GM21717 (cell line): Measurements from ENCODE around the gene RGS6.

Source experiments
- ATAC-seq: cut with Tn5 transposase; IDR thresholded peaks from one replicate; pipeline ENCODE4 v1.9.1; 2021; ENCODE audit warnings: mild to moderate bottlenecking, moderate library complexity; ENCODE audit not compliant: unreplicated experiment

RGS6 gene

GRCh38 chr14:72154645-72155378, 222.6 kb downstream of the RGS6 start:
- no peak for ATAC-seq

DNA sequence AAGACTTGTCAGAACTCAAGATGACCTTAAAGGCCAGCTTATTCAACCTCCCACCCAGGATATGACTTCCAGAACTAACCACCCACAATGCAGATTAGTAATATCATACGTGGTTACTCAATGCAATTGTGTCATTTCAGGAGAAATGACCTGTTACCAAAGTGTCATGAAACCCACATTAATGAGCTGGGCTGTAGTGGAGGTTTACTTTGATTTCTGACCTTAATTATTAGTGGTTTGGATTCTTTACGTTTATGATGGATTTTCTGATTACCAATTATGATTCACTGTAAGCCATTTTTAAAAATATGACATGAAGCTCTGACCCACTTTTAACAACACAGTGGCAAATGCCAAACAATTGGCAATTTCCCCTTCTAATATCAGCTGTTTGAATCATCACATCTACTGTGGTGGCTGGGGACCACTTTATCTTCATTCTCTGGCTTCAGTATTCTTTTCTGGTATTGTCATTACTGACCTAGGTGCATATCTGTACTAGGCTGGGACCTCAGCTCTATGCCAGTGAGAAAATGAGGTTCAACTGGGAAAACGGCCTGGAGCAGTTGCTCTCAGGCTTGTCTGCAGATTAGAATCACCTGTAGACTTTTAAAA, 223.3 kb downstream of the RGS6 start:
- no peak for ATAC-seq

DNA sequence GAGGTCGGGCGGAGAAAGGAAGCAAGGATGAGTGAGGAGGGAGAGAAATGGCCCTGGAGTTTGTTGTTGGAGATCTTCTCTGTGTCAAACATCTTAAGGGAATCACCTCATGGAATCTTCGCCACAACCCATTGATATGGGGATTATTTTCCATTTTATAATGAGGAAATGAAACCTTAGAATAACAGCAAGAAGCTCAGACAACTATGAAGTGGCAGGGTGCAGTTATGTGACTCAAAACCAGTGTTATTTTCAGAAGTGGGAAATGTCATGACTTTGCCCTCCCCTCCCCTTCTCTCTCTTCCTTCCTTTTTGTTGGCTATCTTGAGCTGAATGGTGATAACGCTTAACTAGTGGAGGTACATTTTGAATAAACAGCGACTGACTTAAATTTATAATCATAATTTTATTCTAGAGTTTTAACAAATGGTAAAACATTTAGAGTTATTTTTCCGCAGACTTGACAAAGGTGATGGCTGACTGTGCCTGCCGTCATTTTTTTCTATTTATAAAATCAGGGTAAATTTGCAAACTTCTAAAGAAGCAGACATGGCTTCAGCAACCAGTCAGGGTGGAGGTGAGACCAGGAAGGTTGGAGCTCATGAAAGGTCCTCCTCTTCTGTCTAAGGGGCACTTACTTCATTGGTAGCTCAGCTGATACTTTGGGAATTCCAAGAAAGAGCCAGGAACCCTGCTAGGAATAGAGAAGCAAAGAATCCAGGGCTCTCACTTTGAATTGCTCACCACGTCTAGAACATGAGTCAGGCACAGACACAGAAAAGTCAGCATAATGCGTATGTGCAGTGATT, 232.4 kb downstream of the RGS6 start:
- no peak for ATAC-seq

DNA sequence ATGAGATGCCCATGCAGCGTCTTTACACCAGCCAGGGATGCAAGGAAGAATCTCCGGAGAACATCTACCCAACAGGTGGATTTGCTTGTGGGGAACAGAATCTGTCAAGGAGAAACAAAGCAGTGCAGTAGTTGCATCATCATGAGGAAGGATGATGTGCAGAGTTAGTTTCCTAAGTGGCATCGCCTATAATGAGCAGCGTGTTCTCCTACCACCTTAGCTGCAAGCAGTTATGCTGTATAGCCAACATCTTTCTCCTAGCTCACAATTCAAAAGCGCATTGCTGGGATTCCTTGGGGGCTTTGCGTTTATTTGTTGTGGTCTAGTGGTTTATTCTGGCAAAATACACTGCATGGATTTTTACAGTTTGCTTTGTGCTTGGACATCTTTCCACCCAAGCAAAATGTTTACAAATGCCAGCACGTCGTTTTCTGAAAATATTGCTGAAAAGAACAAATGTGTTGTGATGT, 233.0 kb downstream of the RGS6 start:
- no peak for ATAC-seq

DNA sequence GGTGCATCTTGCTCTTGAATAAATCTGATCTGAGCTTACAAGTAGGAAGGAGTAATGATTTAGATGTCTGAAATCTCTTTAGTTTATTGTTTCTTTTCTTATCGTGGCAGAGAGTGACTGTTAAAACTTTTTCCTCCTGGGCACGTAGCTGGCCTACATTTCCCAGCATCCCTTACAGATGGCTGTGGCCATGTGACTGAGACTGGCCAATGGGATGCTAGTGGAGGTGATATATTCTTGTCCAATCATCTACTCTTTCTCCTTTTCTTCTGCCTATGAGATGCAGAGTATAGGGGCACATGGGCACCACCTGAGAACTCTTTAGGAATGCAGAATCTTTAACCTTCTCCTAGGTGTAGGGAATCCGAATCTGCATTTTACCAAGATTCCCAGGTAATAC, 237.3 kb downstream of the RGS6 start:
- no peak for ATAC-seq

GRCh38 chr14:72172049-72172448, 239.8 kb downstream of the RGS6 start:
- no peak for ATAC-seq

GRCh38 chr14:72172597-72172996, 240.4 kb downstream of the RGS6 start:
- ATAC-seq: no peak

DNA sequence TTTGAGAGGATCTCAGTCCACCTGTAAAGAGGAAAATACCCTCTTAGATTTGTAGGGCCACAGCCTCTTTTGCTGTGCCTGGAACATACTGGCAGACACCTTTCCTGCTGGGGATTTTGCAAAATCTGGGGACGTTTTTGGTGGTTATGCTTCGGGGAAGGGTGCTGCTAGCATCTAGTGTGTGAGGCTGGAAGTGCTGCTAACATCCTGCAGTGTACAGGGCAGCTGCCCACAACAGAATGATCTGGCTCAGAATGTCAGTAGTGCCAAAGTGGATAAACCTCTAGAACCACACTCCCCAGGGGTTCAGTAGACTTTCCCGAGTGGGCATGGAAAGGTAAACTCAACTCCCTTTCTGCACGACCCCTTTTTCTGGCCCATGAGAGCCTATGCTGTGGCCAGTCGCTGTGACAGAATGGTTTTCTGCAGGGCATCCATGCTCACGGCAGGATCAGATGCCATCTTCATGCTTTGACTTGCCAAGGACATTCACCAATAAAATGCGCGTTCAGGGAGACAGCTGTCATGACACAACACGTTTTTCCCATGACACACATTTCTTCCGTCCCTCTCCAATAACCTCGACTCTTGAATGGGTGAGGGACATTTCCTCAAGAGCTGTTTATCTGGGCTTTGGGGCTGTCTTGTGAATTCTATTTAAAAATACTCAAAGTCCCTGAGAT, 240.9 kb downstream of the RGS6 start:
- ATAC-seq: no peak

DNA sequence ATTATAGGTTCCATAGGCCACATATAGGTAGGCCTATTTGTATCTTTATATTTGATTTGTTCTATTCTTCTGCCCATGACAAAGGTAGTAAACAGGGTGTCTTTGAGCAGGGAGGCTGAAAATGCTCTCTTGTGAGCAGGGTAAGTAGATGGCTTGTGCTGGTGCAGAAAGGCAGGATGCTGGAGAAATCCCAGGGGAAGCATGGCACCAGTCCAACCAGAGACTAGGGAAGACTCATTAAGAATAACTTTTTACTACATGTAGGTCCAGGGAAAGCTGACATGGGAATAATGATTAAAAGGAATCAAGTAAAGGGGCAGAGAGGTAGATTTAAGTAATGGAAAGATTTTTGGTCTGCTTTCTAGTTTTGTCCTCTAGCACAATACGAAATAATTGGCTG, 245.0 kb downstream of the RGS6 start:
- no peak for ATAC-seq

- ATAC-seq: no peak
These were observed 246.3 kb downstream of the RGS6 start for GRCh38 chr14:72178517-72178916.

GRCh38 chr14:72182708-72183432, 250.6 kb downstream of the RGS6 start:
- ATAC-seq: no peak

- no peak for ATAC-seq
These were observed 251.4 kb downstream of the RGS6 start for GRCh38 chr14:72183631-72184030.

DNA sequence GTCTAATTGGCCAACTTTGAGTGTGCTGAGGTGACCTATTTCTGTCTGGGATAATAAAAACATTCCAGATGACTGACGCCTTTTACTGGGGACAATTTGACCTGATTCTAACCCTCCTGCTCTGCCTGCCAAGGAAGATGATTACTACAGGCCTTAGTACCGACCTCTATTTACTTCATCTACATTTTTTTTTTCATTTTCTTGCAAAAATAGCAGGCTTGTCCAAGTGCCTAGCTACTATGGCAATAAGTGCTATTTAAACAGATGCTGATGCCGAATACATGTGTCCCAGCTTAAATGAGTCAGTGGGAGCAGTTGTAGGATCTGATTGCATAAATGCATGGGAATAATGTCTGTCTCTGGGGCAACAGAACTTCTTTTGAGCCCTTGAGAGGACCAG, 254.3 kb downstream of the RGS6 start:
- no peak for ATAC-seq

DNA sequence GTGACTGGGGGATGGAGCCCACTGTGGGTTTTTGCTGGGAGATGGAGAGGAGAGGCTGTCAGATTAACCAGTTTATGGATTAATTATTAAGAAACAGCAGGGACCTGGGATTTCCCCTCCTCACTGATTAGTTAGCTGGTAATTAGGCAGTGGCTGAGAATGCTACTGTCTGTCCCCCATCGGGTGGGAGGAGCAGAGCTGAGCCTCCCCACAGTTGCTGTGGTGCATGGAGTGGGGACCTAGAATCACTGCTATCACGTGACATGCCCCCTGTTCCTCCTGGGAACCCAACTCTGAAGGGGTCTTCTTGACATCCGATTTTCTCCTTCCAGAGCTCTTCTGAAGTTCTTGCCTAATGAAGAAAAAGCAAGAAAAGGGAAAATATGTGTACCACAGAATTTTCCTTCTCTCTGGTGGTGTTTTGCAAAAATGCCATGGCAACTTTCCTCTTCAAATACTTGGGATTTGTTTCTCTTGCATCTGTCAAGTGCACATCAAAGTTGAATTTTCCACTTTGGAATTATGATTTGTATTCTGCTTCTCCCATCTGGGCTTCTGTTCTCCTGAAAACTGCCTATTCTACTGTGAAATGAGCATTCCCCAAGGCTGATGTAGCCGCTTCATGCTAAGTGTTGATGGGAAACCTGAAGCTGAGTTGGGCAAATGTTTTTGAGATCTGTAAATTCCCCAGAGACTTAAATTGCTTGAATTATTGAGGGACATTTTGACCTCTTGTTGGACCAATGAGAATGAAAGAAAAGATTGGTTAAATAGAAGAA, 264.2 kb downstream of the RGS6 start:
- no peak for ATAC-seq

- no peak for ATAC-seq
These were observed 269.4 kb downstream of the RGS6 start for GRCh38 chr14:72201645-72202044.

DNA sequence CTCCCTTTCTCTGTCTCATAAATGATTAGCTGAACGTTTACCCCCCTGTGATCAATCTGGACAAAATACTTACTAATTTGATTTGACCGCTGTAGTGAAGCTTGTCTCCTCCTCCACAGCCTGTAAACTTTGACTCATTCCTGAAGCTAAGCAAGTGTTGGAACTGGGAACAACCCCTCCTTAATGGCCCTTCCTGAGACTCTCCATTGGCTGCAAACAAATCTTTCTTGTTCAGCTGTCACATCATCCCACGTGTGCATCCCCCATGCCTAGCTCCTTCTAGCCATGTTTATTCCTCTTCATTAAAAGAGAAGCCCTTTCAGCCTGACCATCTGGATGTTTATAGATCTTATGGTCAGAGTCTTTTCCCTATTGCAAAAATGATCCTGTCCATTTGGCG, 281.2 kb downstream of the RGS6 start:
- ATAC-seq: no peak

DNA sequence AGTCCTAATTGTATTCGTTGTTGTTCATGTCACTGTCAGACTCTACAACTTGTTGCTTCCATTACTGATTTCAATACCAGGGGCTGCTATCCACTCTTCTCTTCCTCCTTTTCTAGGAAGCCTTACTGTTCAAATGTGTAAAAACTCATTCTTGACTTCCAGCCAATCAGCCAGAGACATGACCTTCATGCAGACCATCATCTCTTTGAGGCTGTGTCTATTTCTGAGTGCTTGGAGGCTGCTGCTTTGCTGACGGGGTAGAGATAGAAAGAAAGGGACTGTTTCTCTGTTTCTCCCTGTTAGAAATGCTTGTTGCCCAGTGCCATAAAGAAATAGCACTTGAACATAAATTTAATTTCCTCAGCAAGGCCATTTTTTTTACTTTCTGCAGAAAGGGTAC, 282.9 kb downstream of the RGS6 start:
- ATAC-seq: no peak

- ATAC-seq: no peak
These were observed 284.9 kb downstream of the RGS6 start for GRCh38 chr14:72217135-72217534.

DNA sequence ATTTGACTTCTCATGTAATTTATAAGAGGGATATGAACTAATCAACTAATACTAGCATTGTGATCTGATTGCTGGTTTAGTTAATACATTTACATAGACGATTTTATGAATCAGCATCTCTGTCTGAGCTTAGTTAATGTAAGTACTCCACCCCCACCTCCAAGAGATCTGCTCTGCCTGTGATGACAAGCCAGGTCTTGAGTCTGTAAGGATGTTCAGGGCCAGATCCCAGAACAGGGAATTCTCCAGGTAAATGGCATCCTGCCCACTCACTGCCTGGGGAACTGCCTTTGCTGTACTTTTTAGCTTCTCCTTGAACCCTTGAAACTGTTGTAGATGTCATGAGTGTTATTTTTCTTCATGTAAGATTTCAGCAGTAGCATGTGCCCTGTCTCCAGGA, 289.8 kb downstream of the RGS6 start:
- ATAC-seq: no peak

GRCh38 chr14:72236629-72237028, 304.4 kb downstream of the RGS6 start:
- ATAC-seq: no peak
